Measurements from ENCODE around the gene MICB. TPM values are rescaled to one million over a fixed set of nuclear protein-coding genes. Genes with fewer than 3 reads are reported as not detected.
"Not testable (repeated sequence)": the region's sequence is repeated elsewhere in the genome, so short reads cannot be mapped to it uniquely, and the experiment has no call there.

The MICB gene
- total RNA-seq, 2 experiments from 2014 or later: 54.2 to 55.7 TPM

DNA sequence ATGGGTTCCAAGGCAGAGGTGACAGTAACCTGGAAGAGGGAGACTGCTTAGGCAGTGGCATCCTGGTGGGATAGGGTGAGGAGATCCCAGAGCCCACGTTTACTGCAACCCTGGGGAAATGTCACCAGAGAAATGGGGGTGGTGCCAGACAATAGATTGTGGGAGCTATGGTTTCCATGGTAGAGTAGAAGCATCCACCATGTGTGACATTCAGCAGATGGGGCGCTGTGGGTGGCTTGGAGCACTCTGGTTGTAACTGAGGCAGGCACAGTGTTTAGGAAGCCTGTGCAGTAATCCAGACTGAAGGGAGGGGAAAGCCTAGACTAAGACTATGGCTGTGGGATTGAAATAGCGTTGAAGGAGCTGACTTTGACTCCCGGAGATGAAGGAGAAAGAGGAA, 1.1 kb upstream of the MICB start:
- POLR2A ChIA-PET: interaction anchor here (0.6 to 1.3 kb wide), 2 partner anchors 21 to 45 kb away, joined by 3 to 5 read pairs; partner anchors contain the start of gene DDX39B
- CTCF ChIA-PET: interaction anchor here (0.6 to 2.2 kb wide), 5 partner anchors 44 to 102 kb away, joined by 3 to 9 read pairs (median 4); partner anchors contain the start of genes DDX39B and NFKBIL1
- peak overlapping the region; percentile 82 for H3K4me3 Mint-ChIP-seq
- peaks cover 62% of the 10 kb centered on the region for H3K4me1 Mint-ChIP-seq
- H3K9me3 Mint-ChIP-seq, H3K27me3 Mint-ChIP-seq, DNase-seq: not testable (repeated sequence)
- peak overlapping the region; percentile 83 for H3K27ac Mint-ChIP-seq
- peaks cover 27% of the 10 kb centered on the region for H3K36me3 Mint-ChIP-seq (ENCODE audit: low read depth)

DNA sequence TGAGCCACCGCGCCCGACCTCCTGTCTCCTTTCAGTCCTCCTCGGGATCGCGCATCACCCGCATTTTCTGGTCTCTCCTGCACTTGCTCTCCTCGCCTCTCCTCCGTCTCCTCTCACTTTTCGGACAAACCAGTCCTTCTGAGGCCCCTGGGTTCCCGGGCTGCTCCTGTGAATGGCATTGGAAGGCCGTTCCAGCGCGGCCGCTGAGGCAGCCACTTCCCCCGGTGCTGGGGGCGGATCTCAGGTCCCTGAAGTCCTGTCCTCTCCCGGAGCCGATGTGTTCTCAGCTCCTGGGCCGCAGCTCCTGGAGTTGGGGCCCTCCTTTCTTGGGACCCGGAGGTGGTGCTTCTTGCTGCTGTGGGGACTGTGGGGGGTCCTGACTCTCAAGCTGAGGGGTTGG, 803 bp downstream of the MICB start:
- DNase-seq: no peak
- POLR2A ChIA-PET: interaction anchor here (0.7 kb wide), 1 partner anchor 40 kb away, joined by 4 read pairs; no protein-coding TSS in a partner anchor
- no peaks in the 10 kb centered on the region for H3K27me3 Mint-ChIP-seq
- H3K4me1 Mint-ChIP-seq: peaks cover 69% of the 10 kb centered on the region
- no peaks in the 10 kb centered on the region for H3K9me3 Mint-ChIP-seq
- CTCF ChIA-PET: interaction anchor here (0.7 kb wide), 1 partner anchor 15 kb away, joined by 5 read pairs; no protein-coding TSS in a partner anchor
- H3K4me3 Mint-ChIP-seq: peak overlapping the region; percentile 82
- peak overlapping the region; percentile 63 for H3K27ac Mint-ChIP-seq
- peaks cover 28% of the 10 kb centered on the region for H3K36me3 Mint-ChIP-seq (ENCODE audit: low read depth)

DNA sequence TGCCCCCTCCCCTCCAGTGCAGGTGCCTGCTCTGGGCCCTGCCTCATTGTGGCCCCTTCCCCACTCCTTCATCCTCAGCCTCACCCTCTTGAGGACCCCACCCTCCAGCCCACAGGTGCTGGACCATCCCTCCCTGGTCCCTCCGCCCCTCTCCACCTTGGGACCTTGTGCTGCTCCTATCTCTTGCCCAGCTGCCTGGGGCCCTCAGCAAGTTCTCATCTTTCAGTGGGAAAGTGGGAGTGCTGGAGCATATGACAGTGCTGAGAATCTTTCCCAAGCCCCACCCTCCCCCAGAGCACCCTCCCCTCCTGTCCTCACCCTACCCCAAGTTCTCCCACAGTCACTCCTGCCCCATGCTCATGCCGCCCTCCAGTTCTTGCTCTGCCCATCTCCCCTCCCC, 1.7 kb downstream of the MICB start:
- Mint-ChIP-seq H3K36me3 (ENCODE audit: low read depth) (peaks cover 27% of the 10 kb centered on the region), H3K4me1 (peaks cover 73% of the 10 kb centered on the region), H3K4me3 (peak overlapping the region; percentile 82)
- H3K9me3 Mint-ChIP-seq, DNase-seq, CTCF ChIA-PET, POLR2A ChIA-PET, H3K27me3 Mint-ChIP-seq, H3K27ac Mint-ChIP-seq: not testable (repeated sequence)

DNA sequence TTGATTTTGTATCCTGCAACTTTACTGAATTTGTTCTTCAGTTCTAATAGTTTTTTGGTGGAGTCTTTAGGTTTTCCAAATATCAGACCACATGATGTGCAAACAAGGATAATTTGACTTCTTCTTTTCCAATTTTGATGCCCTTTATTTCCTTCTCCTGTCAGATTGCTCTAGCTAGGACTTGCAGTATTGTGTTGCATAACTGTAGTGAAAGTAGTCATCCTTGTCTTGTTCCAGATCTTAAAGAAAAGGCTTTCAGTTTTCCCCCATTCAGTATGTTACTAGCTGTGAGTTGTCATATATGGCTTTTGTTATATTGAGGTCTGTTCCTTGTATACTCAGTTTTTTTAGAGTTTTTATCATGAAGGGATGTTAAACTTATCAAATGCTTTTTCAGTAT, 4.6 kb downstream of the MICB start:
- Mint-ChIP-seq H3K9me3 (no peaks in the 10 kb centered on the region), H3K4me1 (peaks cover 60% of the 10 kb centered on the region), H3K27ac (no peak overlapping the region), H3K4me3 (no peak overlapping the region), H3K36me3 (ENCODE audit: low read depth) (peaks cover 33% of the 10 kb centered on the region), H3K27me3 (no peaks in the 10 kb centered on the region)
- POLR2A ChIA-PET: no interaction called here
- no peak for DNase-seq
- CTCF ChIA-PET: interaction anchor here (0.9 kb wide), 1 partner anchor 9 kb away, joined by 4 read pairs; no protein-coding TSS in a partner anchor

DNA sequence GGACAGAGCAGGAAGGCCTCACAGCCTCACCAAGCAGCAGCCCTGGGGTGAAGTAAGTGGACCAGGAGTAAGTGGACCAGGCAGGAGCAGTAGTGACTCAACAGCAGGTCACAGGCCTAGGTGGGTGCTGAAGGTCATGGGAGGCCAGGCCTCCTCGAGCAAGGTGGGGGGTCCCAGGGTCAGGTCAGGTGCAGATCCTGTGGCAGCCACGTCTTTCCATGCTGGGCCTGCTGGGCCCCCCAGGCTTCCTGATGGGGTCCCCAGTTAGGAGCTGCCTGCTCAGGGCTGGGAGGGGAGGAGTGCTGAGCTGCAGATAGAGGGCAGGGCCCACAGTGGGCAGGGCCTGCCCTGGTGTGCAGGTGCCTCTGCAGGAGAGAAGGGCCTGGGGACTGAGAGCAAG, 11.1 kb downstream of the MICB start:
- H3K4me1 Mint-ChIP-seq: peaks cover 11% of the 10 kb centered on the region
- DNase-seq, H3K27me3 Mint-ChIP-seq, CTCF ChIA-PET, POLR2A ChIA-PET, H3K4me3 Mint-ChIP-seq, H3K9me3 Mint-ChIP-seq: not testable (repeated sequence)
- H3K27ac Mint-ChIP-seq: peak overlapping the region; percentile 41
- H3K36me3 Mint-ChIP-seq (ENCODE audit: low read depth): peaks cover 54% of the 10 kb centered on the region

DNA sequence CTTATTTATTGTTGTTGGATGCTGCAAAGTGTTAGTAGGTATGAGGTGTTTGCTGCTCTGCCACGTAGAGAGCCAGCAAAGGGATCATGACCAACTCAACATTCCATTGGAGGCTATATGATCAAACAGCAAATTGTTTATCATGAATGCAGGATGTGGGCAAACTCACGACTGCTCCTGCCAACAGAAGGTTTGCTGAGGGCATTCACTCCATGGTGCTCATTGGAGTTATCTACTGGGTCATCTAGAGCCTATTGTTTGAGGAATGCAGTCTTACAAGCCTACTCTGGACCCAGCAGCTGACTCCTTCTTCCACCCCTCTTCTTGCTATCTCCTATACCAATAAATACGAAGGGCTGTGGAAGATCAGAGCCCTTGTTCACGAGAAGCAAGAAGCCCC, 12.1 kb downstream of the MICB start:
- Mint-ChIP-seq H3K9me3 (no peaks in the 10 kb centered on the region), H3K27me3 (peaks cover 1% of the 10 kb centered on the region), H3K4me3 (no peak overlapping the region), H3K36me3 (ENCODE audit: low read depth) (peaks cover 54% of the 10 kb centered on the region), H3K27ac (no peak overlapping the region), H3K4me1 (peaks cover 6% of the 10 kb centered on the region)
- DNase-seq: no peak
- ChIA-PET POLR2A (no interaction called here), CTCF (no interaction called here)

DNA sequence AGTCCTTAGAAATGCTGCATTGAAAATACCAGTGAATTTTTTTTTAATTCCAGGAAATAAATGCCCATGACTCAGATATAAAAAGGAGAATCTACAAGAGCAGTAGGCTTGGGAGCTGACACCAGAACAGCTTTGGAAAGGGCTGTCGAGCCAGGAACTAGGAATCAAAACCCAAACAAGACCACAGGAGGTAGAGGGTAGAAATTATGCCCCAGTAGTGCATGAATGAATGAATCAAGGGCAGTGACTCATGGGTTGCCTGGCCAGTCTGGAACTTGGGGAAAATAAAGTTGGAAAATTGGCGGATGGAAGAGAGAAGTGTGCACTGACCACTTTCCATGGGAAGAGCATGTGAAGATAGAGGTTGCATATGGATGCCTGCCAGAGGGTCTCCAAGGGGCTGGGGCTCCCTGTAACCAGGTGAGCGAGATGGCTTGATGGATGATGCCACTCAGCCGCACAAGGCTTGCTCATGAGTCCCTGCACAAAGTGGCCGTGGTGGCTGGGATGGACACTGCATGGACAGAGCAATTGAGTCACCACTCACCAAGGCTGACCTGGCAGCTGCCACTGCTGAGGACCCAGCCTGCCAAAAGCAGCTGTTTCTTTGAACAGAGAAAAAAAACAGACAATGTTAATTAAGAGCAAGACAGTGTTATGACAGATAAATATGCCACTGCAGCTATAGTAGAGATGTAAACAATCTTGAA, 15.7 kb downstream of the MICB start:
- Mint-ChIP-seq H3K4me3 (no peak overlapping the region), H3K27ac (no peak overlapping the region), H3K9me3 (no peaks in the 10 kb centered on the region), H3K27me3 (peaks cover 7% of the 10 kb centered on the region), H3K4me1 (peaks cover 4% of the 10 kb centered on the region), H3K36me3 (ENCODE audit: low read depth) (peaks cover 30% of the 10 kb centered on the region)
- POLR2A ChIA-PET: no interaction called here
- no peak for DNase-seq
- CTCF ChIA-PET: no interaction called here

DNA sequence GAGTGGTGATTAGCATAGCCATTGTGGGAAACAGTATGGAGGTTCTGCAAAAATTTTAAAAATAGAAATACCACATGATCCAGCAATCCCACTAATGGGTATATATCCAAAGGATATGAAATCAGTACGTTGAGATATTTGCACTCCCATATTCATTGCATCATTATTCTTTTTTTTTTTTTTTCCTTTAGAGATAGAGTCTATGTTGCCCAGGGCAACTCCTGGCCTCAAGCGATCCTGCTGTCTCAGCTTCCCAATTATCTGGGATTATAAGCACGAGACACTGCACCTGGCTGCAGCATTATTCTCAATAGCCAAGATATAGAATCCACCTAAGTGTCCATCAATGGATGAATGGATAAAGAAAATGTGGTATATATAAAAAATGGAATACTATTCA, 23.9 kb downstream of the MICB start:
- Mint-ChIP-seq H3K27ac (no peak overlapping the region), H3K27me3 (peaks cover 22% of the 10 kb centered on the region), H3K4me3 (no peak overlapping the region), H3K36me3 (ENCODE audit: low read depth) (no peaks in the 10 kb centered on the region), H3K9me3 (no peaks in the 10 kb centered on the region), H3K4me1 (no peaks in the 10 kb centered on the region)
- POLR2A ChIA-PET: interaction anchor here (0.5 kb wide), 1 partner anchor 139 kb away, joined by 3 read pairs; the partner anchor contains the start of gene C6orf47
- CTCF ChIA-PET: no interaction called here
- DNase-seq: no peak

DNA sequence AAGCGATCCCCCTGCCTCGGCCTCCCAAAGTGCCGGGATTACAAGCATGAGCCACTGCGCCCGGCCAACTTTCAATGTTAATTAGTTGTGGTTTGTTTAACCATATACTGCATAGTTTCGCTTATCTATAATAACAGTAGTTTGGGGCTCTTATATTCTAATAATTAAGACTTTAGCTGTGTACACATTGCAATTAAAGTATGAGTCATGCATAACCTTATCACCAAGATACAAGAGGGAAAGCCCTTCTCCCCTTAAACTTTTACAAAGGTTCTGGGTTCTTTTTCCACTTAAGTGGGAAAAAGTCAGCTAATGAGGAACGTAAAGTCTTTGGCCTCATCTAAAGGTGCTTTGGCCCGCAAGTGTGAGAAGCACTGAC, 27.6 kb downstream of the MICB start:
- CTCF ChIA-PET: no interaction called here
- Mint-ChIP-seq H3K4me1 (peaks cover 3% of the 10 kb centered on the region), H3K36me3 (ENCODE audit: low read depth) (peaks cover 13% of the 10 kb centered on the region), H3K4me3 (no peak overlapping the region), H3K27me3 (peaks cover 11% of the 10 kb centered on the region), H3K9me3 (no peaks in the 10 kb centered on the region), H3K27ac (no peak overlapping the region)
- POLR2A ChIA-PET: no interaction called here
- DNase-seq: no peak

DNA sequence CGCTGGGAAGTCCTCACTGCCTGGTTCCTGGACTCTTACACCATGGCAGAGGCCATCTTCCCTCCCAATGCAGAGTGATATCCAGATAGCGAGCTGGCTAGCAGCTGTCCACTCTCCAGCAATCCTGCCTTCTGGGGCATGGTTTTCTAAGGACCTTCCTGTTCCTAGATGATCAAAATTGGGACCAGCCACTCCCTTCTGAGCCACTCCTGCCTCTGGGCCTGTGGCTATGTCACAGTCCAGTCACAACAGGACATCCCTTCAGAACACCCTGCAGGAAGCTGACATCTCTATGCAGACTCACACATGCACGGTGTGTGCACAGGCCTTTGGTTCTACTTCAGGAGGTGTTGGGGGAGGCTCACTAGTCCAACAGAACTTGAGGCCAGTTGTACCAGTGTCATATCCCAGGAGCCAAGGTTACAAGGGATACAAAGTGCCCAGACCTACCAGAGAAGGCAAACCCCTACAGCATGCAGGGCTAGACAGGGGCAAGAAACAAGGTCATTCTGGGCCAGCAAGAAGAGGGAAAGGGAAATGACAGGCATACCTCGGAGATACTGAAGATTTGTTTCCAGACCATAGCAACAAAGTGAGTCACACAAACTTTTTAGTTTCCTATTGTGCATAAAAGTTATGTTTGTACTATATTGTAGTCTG, 28.1 kb downstream of the MICB start:
- H3K4me3 Mint-ChIP-seq: no peak overlapping the region
- no peaks in the 10 kb centered on the region for H3K9me3 Mint-ChIP-seq
- POLR2A ChIA-PET: no interaction called here
- DNase-seq: no peak
- peaks cover 9% of the 10 kb centered on the region for H3K27me3 Mint-ChIP-seq
- H3K36me3 Mint-ChIP-seq (ENCODE audit: low read depth): peaks cover 18% of the 10 kb centered on the region
- peaks cover 3% of the 10 kb centered on the region for H3K4me1 Mint-ChIP-seq
- H3K27ac Mint-ChIP-seq: no peak overlapping the region
- CTCF ChIA-PET: no interaction called here

DNA sequence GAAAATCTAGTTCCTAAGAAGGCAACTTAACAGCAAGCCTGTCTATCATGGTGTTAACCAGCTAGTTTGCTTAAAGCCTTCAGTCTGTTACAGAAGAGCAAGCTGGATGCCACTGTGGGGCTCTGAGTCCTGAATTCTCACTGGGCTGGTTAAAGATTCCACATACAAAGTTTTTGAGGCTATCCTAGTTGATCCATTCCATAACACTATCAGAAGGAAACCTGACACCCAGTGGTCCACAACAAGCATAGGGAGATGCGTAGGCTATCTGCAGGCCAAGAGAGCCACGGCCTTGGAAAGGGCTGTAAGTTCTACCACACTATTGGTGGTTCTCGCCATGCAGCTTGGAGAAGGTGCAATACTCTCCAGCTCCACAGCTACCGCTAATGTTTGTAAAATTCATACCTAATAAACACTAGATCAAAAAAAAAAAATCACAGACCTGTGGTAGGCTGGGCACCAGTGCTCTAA, 30.4 kb downstream of the MICB start:
- no peak for DNase-seq
- ChIA-PET CTCF (interaction anchor here (0.8 to 2.7 kb wide), 4 partner anchors 10 to 86 kb away, joined by 3 to 14 read pairs (median 4); partner anchors contain the start of gene DDX39B), POLR2A (no interaction called here)
- Mint-ChIP-seq H3K27ac (no peak overlapping the region), H3K27me3 (no peaks in the 10 kb centered on the region), H3K4me1 (peaks cover 4% of the 10 kb centered on the region), H3K36me3 (ENCODE audit: low read depth) (peaks cover 34% of the 10 kb centered on the region), H3K4me3 (no peak overlapping the region), H3K9me3 (no peaks in the 10 kb centered on the region)

DNA sequence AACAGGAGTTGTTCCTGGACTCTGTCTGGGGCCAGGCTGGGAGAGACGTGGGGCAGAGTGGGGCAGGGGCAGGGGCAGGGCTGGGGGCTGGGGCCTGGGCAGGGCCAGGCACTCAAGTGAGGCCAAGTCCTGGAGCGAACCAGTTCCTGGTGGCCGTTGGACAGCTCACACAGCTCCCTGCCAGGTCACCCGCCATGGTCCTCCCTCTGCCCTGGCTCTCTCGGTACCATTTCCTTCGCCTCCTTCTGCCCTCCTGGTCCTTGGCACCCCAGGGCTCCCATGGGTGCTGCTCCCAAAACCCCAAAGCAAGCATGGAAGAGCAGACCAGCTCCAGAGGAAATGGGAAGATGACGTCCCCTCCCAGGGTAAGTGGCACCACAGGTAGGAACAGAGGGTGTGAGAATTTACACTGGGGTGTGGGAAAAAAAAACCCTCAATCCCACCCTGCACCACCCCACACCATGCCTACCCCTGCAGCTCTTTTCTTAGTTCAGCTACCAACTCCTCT, 30.9 kb downstream of the MICB start, which contains the start of gene MCCD1:
Gene MCCD1, plus strand, starts transcription at position 142 of the 508 bp plus-strand sequence. Its CDS starts 53 bp downstream, at position 195.
- no peak within 1 kb of the TSS for H3K4me3 Mint-ChIP-seq
- no peaks in the 10 kb centered on the region for H3K9me3 Mint-ChIP-seq
- H3K4me1 Mint-ChIP-seq: peaks cover 6% of the 10 kb centered on the region
- POLR2A ChIA-PET: interaction anchor here (0.7 kb wide), 1 partner anchor 10 kb away, joined by 3 read pairs; no protein-coding TSS in a partner anchor
- CTCF ChIA-PET: interaction anchor here (1.0 to 2.7 kb wide), 3 partner anchors 10 to 12 kb away, joined by 3 to 14 read pairs (median 5); partner anchors contain the start of gene DDX39B
- H3K27ac Mint-ChIP-seq: no peak within 1 kb of the TSS
- no peak for DNase-seq
- peaks cover 39% of the 10 kb centered on the region for H3K36me3 Mint-ChIP-seq (ENCODE audit: low read depth)
- no peaks in the 10 kb centered on the region for H3K27me3 Mint-ChIP-seq
